Suprapubic skin (tissue), 4 donors: ENCODE data around the gene NEK6. TPM values are rescaled to one million over a fixed set of nuclear protein-coding genes. Genes with fewer than 3 reads are reported as not detected.

Experiments
- DNase-seq, 2 donors: peaks; one replicate each; pipeline ENCODE4 v3.0.0-alpha.2; 2019; ENCODE audit warnings: low spot score in 2 of 2
- H3K27ac ChIP-seq: fragments of 200-600 bp; sonication (generic); one replicate; pipeline ENCODE4 v1.5.1; 2019
- H3K27me3 ChIP-seq: fragments of 200-600 bp; sonication (generic); one replicate; pipeline ENCODE4 v1.5.1; 2019
- H3K36me3 ChIP-seq: fragments of 200-600 bp; sonication (generic); one replicate; pipeline ENCODE4 v1.5.1; 2019
- H3K4me1 ChIP-seq: fragments of 200-600 bp; sonication (generic); one replicate; pipeline ENCODE4 v1.5.1; 2019
- H3K4me3 ChIP-seq: fragments of 200-600 bp; sonication (generic); one replicate; pipeline ENCODE4 v1.5.1; 2019; ENCODE audit warnings: mild to moderate bottlenecking
- H3K9me3 ChIP-seq: fragments of 200-600 bp; sonication (generic); one replicate; pipeline ENCODE4 v1.5.1; 2019
- EP300 ChIP-seq: sonication (generic); formaldehyde crosslinking; IDR thresholded peaks from one replicate; pipeline ENCODE4 v1.6.1; 2017; ENCODE audit warnings: antibody characterized with exemption
- POLR2A ChIP-seq, 2 donors: fragments of 450-650 bp; IDR thresholded peaks; one replicate each; pipeline ENCODE4 v1.6.1; 2017; ENCODE audit warnings: antibody characterized with exemption in 2 of 2, mild to moderate bottlenecking in 2 of 2, moderate library complexity in 2 of 2
- POLR2AphosphoS5 ChIP-seq, 3 donors: sonication (generic); formaldehyde crosslinking; IDR thresholded peaks; one replicate each; pipeline ENCODE4 v1.6.1; 2017; ENCODE audit warnings: antibody characterized with exemption in 3 of 3
- WGBS: methylation state at CpG from one replicate; pipeline ENCODE4 v1.1.5; 2018; 5-methylcytosine and 5-hydroxymethylcytosine counted together
- total RNA-seq, 4 donors: library from RNA; depleted of rRNA; stranded (reverse); fragments of >200 nt; gene quantifications; one replicate each; pipeline ENCODE4 v1.1.0, GENCODE V29; 2016
- TF ChIP-seq, protein P1 (sequence below), 2 donors: fragments of 200-600 bp in 1 of 2; fragments of 450-650 bp in 1 of 2; sonication (generic) in 1 of 2; IDR thresholded peaks; one replicate each; pipeline ENCODE4 v1.5.1; 2016 to 2019; ENCODE audit warnings: antibody characterized with exemption in 2 of 2, mild to moderate bottlenecking in 1 of 2, moderate library complexity in 1 of 2

Gene NEK6
- total RNA-seq, 4 donors from 2014 or later, result 5.4 to 17.5 (median 10.6) TPM

- WGBS, result 86% methylated on average over 13 of the region's 14 CpGs
- H3K36me3 ChIP-seq, result peaks cover 68% of the 10 kb centered on the region
- TF ChIP-seq, protein P1, sequence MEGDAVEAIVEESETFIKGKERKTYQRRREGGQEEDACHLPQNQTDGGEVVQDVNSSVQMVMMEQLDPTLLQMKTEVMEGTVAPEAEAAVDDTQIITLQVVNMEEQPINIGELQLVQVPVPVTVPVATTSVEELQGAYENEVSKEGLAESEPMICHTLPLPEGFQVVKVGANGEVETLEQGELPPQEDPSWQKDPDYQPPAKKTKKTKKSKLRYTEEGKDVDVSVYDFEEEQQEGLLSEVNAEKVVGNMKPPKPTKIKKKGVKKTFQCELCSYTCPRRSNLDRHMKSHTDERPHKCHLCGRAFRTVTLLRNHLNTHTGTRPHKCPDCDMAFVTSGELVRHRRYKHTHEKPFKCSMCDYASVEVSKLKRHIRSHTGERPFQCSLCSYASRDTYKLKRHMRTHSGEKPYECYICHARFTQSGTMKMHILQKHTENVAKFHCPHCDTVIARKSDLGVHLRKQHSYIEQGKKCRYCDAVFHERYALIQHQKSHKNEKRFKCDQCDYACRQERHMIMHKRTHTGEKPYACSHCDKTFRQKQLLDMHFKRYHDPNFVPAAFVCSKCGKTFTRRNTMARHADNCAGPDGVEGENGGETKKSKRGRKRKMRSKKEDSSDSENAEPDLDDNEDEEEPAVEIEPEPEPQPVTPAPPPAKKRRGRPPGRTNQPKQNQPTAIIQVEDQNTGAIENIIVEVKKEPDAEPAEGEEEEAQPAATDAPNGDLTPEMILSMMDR (IDR thresholded peaks at IDR 0.05), result no peak
- TF ChIP-seq EP300 (no peak), POLR2A (IDR thresholded peaks at IDR 0.05) (no peak), POLR2AphosphoS5 (IDR thresholded peaks at IDR 0.05) (no peak)
- H3K4me3 ChIP-seq, result no peak overlapping the region
- no peaks in the 10 kb centered on the region for H3K27me3 ChIP-seq
- H3K9me3 ChIP-seq, result no peaks in the 10 kb centered on the region
- DNase-seq, result no peak
- H3K27ac ChIP-seq, result no peak overlapping the region
- H3K4me1 ChIP-seq, result peaks cover 16% of the 10 kb centered on the region
Measured at GRCh38 chr9:124345063-124345462, 87.3 kb downstream of the NEK6 start.

- WGBS, result 75% methylated on average over 8 of the region's 9 CpGs
- H3K4me1 ChIP-seq, result peaks cover 16% of the 10 kb centered on the region
- no peak for TF ChIP-seq EP300
- TF ChIP-seq, protein P1 (IDR thresholded peaks at IDR 0.05), result no peak
- no peak for TF ChIP-seq POLR2A (IDR thresholded peaks at IDR 0.05)
- TF ChIP-seq POLR2AphosphoS5 (IDR thresholded peaks at IDR 0.05), result no peak
- no peaks in the 10 kb centered on the region for H3K9me3 ChIP-seq
- H3K36me3 ChIP-seq, result peaks cover 69% of the 10 kb centered on the region
- no peaks in the 10 kb centered on the region for H3K27me3 ChIP-seq
- no peak for DNase-seq
- no peak overlapping the region for H3K4me3 ChIP-seq
- no peak overlapping the region for H3K27ac ChIP-seq
Measured at GRCh38 chr9:124345751-124346281, 88.1 kb downstream of the NEK6 start.

GRCh38 chr9:124346347-124347163 is 88.8 kb downstream of the NEK6 start:
- Histone ChIP-seq H3K4me3 (no peak overlapping the region), H3K27me3 (no peaks in the 10 kb centered on the region), H3K36me3 (peaks cover 76% of the 10 kb centered on the region), H3K27ac (no peak overlapping the region), H3K4me1 (peaks cover 16% of the 10 kb centered on the region), H3K9me3 (no peaks in the 10 kb centered on the region)
- WGBS, result 87% methylated on average over 3 of the region's 34 CpGs
- no peak for DNase-seq
- TF ChIP-seq POLR2A (IDR thresholded peaks at IDR 0.05), result no peak
- TF ChIP-seq EP300, result no peak
- TF ChIP-seq, protein P1 (IDR thresholded peaks at IDR 0.05), result no peak
- TF ChIP-seq POLR2AphosphoS5 (IDR thresholded peaks at IDR 0.05), result no peak

GRCh38 chr9:124347206-124347967 is 89.6 kb downstream of the NEK6 start:
- Histone ChIP-seq H3K27me3 (no peaks in the 10 kb centered on the region), H3K4me1 (peaks cover 11% of the 10 kb centered on the region), H3K27ac (no peak overlapping the region), H3K9me3 (no peaks in the 10 kb centered on the region), H3K4me3 (no peak overlapping the region), H3K36me3 (peaks cover 85% of the 10 kb centered on the region)
- peak in 1 of 2 donors; percentile 57 for DNase-seq
- 84% methylated on average over 17 of the region's 26 CpGs for WGBS
- TF ChIP-seq POLR2A (IDR thresholded peaks at IDR 0.05), result no peak
- TF ChIP-seq POLR2AphosphoS5 (IDR thresholded peaks at IDR 0.05), result no peak
- TF ChIP-seq, protein P1 (IDR thresholded peaks at IDR 0.05), result no peak
- TF ChIP-seq EP300, result no peak

DNA sequence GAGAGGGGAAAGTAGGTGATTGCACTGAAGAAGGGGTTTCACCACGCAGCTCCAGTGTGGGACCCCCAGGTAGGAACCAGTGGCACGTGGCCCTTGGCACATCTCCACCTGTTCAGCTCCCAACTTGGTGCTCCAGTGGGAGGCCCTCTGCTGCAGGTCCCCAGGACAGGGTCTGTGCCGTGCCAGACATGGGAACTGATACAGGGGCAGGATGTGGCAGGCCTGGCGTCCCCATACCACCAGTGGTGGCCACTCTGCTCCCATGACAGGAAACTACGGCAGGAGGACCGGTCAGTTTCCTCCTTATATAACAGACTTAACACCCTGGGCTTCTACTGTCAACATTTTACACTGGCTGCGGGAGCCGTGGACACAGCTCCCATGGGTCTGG is 90.2 kb downstream of the NEK6 start:
- H3K4me1 ChIP-seq, result peaks cover 5% of the 10 kb centered on the region
- H3K4me3 ChIP-seq, result no peak overlapping the region
- peaks cover 90% of the 10 kb centered on the region for H3K36me3 ChIP-seq
- no peaks in the 10 kb centered on the region for H3K27me3 ChIP-seq
- no peak for TF ChIP-seq POLR2A (IDR thresholded peaks at IDR 0.05)
- TF ChIP-seq, protein P1 (IDR thresholded peaks at IDR 0.05), result no peak
- no peak for TF ChIP-seq EP300
- no peak for TF ChIP-seq POLR2AphosphoS5 (IDR thresholded peaks at IDR 0.05)
- WGBS, result 94% methylated on average over 7 of the region's 8 CpGs
- DNase-seq, result peak; percentile 37 to 65
- H3K27ac ChIP-seq, result no peak overlapping the region
- no peaks in the 10 kb centered on the region for H3K9me3 ChIP-seq
